Endothelial cell of umbilical vein (primary cell): Measurements from ENCODE around the gene UAP1L1. TPM values are rescaled to one million over a fixed set of nuclear protein-coding genes. Genes with fewer than 3 reads are reported as not detected.

ENCODE experiments used
- BruUV-seq: library from RNA; stranded (reverse); fragments of 400-500 nt; replicated peaks from 2 replicates; lab custom pipeline; 2021; lab: Mats Ljungman, UMichigan
- CTCF ChIA-PET: fragments of 300-600, 350-600 bp; sonication (Branson Sonifier 250); formaldehyde crosslinking; loops from one replicate; lab custom pipeline; 2021; ENCODE audit warnings: antibody characterized with exemption, inconsistent platforms; lab: Charles Lee
- POLR2A ChIA-PET: fragments of 300-600, 350-600 bp; sonication (Branson Sonifier 250); formaldehyde crosslinking; loops from one replicate; lab custom pipeline; 2021; ENCODE audit warnings: antibody characterized with exemption, inconsistent platforms; lab: Charles Lee
- DNase-seq: peaks from one replicate; pipeline ENCODE4 v3.0.0-alpha.2; 2011; ENCODE audit warnings: low read depth, low spot score
- FAIRE-seq: peaks from 2 replicates; lab custom pipeline; 2011; peaks lifted over from hg19 to GRCh38; lab: Jason Lieb, UNC
- H2AFZ ChIP-seq: 2 replicates; pipeline ENCODE4 v1.6.0; 2012; ENCODE audit warnings: low read depth, low read length, control low read depth, inconsistent platforms
- H3K27ac ChIP-seq: 2 replicates; pipeline ENCODE4 v1.5.1; 2011; ENCODE audit warnings: low read depth, mild to moderate bottlenecking, control low read depth, low read length, moderate library complexity; ENCODE audit not compliant: insufficient read depth
- H3K27me3 ChIP-seq, 2 experiments: 2 replicates each; pipeline versions ENCODE4 v1.6.0 to v1.6.1; 2011; ENCODE audit warnings: low read length in 2 of 2, mixed read lengths in 1 of 2; ENCODE audit not compliant: control insufficient read depth in 2 of 2, insufficient read depth in 2 of 2
- H3K36me3 ChIP-seq, 2 experiments: 2 replicates in 1 of 2; 3 replicates in 1 of 2; pipeline ENCODE4 v1.5.1; 2011; ENCODE audit warnings: low read length in 2 of 2, mild to moderate bottlenecking in 1 of 2, moderate library complexity in 1 of 2; ENCODE audit not compliant: control insufficient read depth in 2 of 2, insufficient read depth in 2 of 2; ENCODE audit errors: extremely low read depth in 1 of 2
- H3K4me1 ChIP-seq: 3 replicates; pipeline ENCODE4 v1.5.1; 2011; ENCODE audit warnings: mild to moderate bottlenecking, low read length; ENCODE audit not compliant: control insufficient read depth, insufficient read depth; ENCODE audit errors: extremely low read depth
- H3K4me2 ChIP-seq: 2 replicates; pipeline ENCODE4 v1.6.1; 2011; ENCODE audit warnings: low read length, control low read depth, mixed read lengths; ENCODE audit not compliant: insufficient read depth
- H3K4me3 ChIP-seq, 3 experiments: fragments of 200-600 bp in 1 of 3; sonication (generic), shearing (Covaris generic) in 1 of 3; replicated peaks in 1 of 3; 2 replicates each; pipeline ENCODE4 v1.5.1; 2011 to 2016; ENCODE audit warnings: control low read depth in 3 of 3, low read length in 3 of 3, mild to moderate bottlenecking in 2 of 3, inconsistent platforms in 1 of 3, low read depth in 1 of 3, moderate library complexity in 1 of 3; ENCODE audit not compliant: insufficient read depth in 1 of 3
- H3K79me2 ChIP-seq: 2 replicates; pipeline ENCODE4 v1.6.0; 2012; ENCODE audit warnings: low read length, inconsistent platforms; ENCODE audit not compliant: control insufficient read depth, insufficient read depth
- H3K9ac ChIP-seq: replicated peaks from 2 replicates; pipeline ENCODE3; 2011; ENCODE audit warnings: low read length, control low read depth; ENCODE audit not compliant: insufficient read depth; ENCODE audit errors: extremely low read depth
- H3K9me1 ChIP-seq: replicated peaks from 3 replicates; pipeline ENCODE4 v1.6.0; 2011; ENCODE audit warnings: mild to moderate bottlenecking, low read length; ENCODE audit not compliant: control insufficient read depth, insufficient read depth; ENCODE audit errors: extremely low read depth
- H3K9me3 ChIP-seq: replicated peaks from 2 replicates; pipeline ENCODE4 v1.5.1; 2012; ENCODE audit warnings: low read length, inconsistent platforms; ENCODE audit not compliant: control insufficient read depth, insufficient read depth
- H4K20me1 ChIP-seq: replicated peaks from 2 replicates; pipeline ENCODE3; 2011; ENCODE audit warnings: mild to moderate bottlenecking, low read length; ENCODE audit not compliant: control insufficient read depth, insufficient read depth; ENCODE audit errors: extremely low read depth
- EZH2 ChIP-seq: IDR thresholded peaks from 2 replicates; pipeline ENCODE4 v1.6.1; 2012; ENCODE audit warnings: borderline replicate concordance, low read depth, mild to moderate bottlenecking, moderate library complexity, low read length, inconsistent platforms; ENCODE audit not compliant: severe bottlenecking
- FOS ChIP-seq: IDR thresholded peaks from 2 replicates; pipeline ENCODE4 v1.6.1; 2011; ENCODE audit warnings: mild to moderate bottlenecking, low read length, moderate library complexity, borderline replicate concordance; ENCODE audit not compliant: insufficient read depth
- GATA2 ChIP-seq: IDR thresholded peaks from 2 replicates; pipeline ENCODE4 v1.7.0; 2011; ENCODE audit warnings: low read depth, mild to moderate bottlenecking, moderate library complexity, mixed read lengths, low read length; ENCODE audit not compliant: insufficient read length, insufficient read depth
- JUN ChIP-seq: IDR thresholded peaks from 2 replicates; pipeline ENCODE4 v1.6.1; 2011; ENCODE audit warnings: borderline replicate concordance, low read depth; ENCODE audit not compliant: insufficient read length, insufficient read depth
- MYC ChIP-seq: IDR thresholded peaks from one replicate; pipeline ENCODE4 v1.6.1; 2011; ENCODE audit warnings: mild to moderate bottlenecking, low read depth, low read length
- POLR2A ChIP-seq: IDR thresholded peaks from 2 replicates; pipeline ENCODE4 v1.6.1; 2012; ENCODE audit warnings: low read depth, mild to moderate bottlenecking, control low read depth, low read length
- POLR2AphosphoS5 ChIP-seq: IDR thresholded peaks from 2 replicates; pipeline ENCODE4 v1.6.1; 2012; ENCODE audit warnings: low read depth, mild to moderate bottlenecking, control low read depth, low read length, moderate library complexity; ENCODE audit not compliant: insufficient read depth
- dilution Hi-C: fragments of 300-500 bp; cut with MboI; formaldehyde crosslinking; loops from one replicate; pipeline ENCODE4 v1.15.0; 2019; ENCODE audit warnings: low sequenced_read_pairs; ENCODE audit not compliant: extremely low pct_ligation_motif_present
- intact Hi-C: fragments of 100-400 bp; cut with micrococcal nuclease; formaldehyde crosslinking; loops from one replicate; pipeline ENCODE4 v1.10.0; 2022
- polyA plus RNA-seq, 4 experiments: library from polyadenylated mRNA; depleted of rRNA in 3 of 4; stranded (reverse) in 3 of 4; unstranded in 1 of 4; fragments of >200 nt; gene quantifications; 2 replicates each; pipeline versions ENCODE4 v1.2.1 to v1.2.3, GENCODE V29; 2011 to 2012; ENCODE audit warnings: missing spikeins in 1 of 4
- total RNA-seq: library from RNA; stranded (reverse); gene quantifications from 2 replicates; pipeline ENCODE4 v1.2.3, GENCODE V29; 2021
- TF ChIP-seq, protein P1 (sequence below), 2 donors: IDR thresholded peaks; 1 replicate in 1 of 2; 2 replicates in 1 of 2; pipeline ENCODE4 v1.5.1; 2011; ENCODE audit warnings: low read length in 2 of 2, mild to moderate bottlenecking in 2 of 2, moderate library complexity in 2 of 2, control low read depth in 1 of 2, inconsistent platforms in 1 of 2, low read depth in 1 of 2; ENCODE audit not compliant: insufficient read depth in 1 of 2; ENCODE audit errors: extremely low read depth in 1 of 2
- TF ChIP-seq, protein P2 (sequence below): IDR thresholded peaks from 2 replicates; pipeline ENCODE4 v1.6.1; 2011; ENCODE audit not compliant: insufficient read depth, insufficient read length

Gene UAP1L1
- total and polyA plus RNA-seq, 2 donors (not counting 3 experiments of a cell fraction or from before 2014, with no cell fraction given), result 26.0 to 41.7 TPM

DNA sequence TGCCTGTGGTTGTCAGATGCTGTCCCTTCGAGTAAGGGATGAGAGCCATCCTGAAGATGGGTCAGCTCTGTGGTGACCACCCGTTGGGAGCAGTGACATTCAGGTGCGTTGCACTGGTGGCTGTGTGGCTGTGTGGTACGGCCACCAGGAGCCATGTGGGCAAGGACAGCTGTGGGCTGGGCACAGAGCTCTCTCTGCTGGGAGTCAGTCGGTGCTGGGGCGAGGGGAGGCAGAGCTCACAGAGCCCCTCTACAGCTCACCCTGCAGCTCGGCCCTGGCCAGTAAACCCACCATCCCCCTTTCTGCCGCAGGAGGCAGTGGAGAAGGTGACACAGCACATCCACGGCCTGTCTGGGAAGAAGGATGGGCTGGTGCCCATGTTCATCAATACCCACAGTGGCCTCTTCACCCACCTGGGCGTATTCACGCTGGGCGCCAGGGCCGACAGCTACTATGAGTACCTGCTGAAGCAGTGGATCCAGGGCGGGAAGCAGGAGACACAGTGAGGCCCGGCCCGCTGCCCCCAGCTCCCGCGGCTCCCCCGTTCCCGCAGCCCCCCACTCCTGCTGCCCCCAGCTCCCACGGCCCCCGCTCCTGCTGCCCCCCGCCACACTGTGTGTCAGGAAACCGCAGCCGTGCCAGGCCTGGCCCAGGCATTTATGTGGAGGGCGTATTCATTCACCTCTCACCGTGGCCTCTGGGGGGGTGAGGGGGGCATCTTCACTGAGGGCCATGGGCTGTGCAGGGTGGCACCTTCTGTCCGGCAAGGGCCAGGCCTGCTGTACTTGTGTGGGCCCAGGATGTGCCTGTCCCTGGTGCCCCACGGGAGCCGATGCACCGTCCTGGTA lies 28.7 kb downstream of the UAP1L1 start:
- Histone ChIP-seq H3K79me2 (no peaks in the 10 kb centered on the region), H3K4me2 (no peak overlapping the region), H3K27me3 (no peaks in the 10 kb centered on the region), H3K9me1 (no peaks in the 10 kb centered on the region), H2AFZ (no peak overlapping the region), H3K9ac (no peak overlapping the region), H3K4me1 (no peaks in the 10 kb centered on the region), H4K20me1 (no peaks in the 10 kb centered on the region), H3K4me3 (no peak overlapping the region), H3K27ac (no peak overlapping the region), H3K36me3 (peaks cover 4 to 68% of the 10 kb centered on the region in 2 experiments), H3K9me3 (no peaks in the 10 kb centered on the region)
- BruUV-seq, result no TSS peak
- POLR2A ChIA-PET, result no interaction called here
- no peak for DNase-seq
- intact Hi-C loops, result no loop called here
- no peak for TF ChIP-seq EZH2
- no peak for TF ChIP-seq FOS
- TF ChIP-seq, protein P1, sequence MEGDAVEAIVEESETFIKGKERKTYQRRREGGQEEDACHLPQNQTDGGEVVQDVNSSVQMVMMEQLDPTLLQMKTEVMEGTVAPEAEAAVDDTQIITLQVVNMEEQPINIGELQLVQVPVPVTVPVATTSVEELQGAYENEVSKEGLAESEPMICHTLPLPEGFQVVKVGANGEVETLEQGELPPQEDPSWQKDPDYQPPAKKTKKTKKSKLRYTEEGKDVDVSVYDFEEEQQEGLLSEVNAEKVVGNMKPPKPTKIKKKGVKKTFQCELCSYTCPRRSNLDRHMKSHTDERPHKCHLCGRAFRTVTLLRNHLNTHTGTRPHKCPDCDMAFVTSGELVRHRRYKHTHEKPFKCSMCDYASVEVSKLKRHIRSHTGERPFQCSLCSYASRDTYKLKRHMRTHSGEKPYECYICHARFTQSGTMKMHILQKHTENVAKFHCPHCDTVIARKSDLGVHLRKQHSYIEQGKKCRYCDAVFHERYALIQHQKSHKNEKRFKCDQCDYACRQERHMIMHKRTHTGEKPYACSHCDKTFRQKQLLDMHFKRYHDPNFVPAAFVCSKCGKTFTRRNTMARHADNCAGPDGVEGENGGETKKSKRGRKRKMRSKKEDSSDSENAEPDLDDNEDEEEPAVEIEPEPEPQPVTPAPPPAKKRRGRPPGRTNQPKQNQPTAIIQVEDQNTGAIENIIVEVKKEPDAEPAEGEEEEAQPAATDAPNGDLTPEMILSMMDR (IDR thresholded peaks at IDR 0.05; ENCODE audit: extremely low read depth in 1 of 2, insufficient read depth in 1 of 2, low read depth in 1 of 2, low read length in 2 of 2), result no peak
- no peak for TF ChIP-seq JUN
- TF ChIP-seq POLR2AphosphoS5, result no peak
- TF ChIP-seq, protein P2, sequence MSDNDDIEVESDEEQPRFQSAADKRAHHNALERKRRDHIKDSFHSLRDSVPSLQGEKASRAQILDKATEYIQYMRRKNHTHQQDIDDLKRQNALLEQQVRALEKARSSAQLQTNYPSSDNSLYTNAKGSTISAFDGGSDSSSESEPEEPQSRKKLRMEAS, result no peak
- TF ChIP-seq MYC, result no peak
- TF ChIP-seq GATA2, result no peak
- TF ChIP-seq POLR2A, result no peak
- dilution Hi-C loops, result no loop called here
- no peak for FAIRE-seq
- CTCF ChIA-PET, result interaction anchor here (0.8 to 0.9 kb wide), 3 partner anchors 12 to 130 kb away, joined by 3 to 5 read pairs (median 3); partner anchors contain the start of gene RNF224
